ENCODE results near the gene PILRA.

DNA sequence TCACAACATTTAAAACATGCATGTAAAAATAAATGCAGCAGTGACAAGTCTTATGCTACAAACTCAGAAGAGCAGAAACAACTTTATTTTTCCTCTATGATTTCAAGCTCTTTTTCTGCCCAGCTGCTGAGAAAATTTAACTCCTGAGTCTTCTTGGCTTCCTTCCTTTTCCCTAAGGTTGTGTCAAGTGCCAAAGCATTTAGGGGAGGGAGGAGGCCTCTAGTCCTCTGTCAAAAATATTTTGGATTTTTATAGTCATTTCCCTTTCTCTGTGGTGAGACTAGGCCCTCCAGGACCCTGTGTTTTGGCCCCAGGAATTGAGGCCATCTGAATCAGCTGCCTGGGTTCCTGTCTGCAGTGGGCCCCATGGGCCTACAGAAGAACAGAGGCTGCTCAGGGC is 26.4 kb upstream of the PILRA start:
- TF ChIP-seq, protein P1, sequence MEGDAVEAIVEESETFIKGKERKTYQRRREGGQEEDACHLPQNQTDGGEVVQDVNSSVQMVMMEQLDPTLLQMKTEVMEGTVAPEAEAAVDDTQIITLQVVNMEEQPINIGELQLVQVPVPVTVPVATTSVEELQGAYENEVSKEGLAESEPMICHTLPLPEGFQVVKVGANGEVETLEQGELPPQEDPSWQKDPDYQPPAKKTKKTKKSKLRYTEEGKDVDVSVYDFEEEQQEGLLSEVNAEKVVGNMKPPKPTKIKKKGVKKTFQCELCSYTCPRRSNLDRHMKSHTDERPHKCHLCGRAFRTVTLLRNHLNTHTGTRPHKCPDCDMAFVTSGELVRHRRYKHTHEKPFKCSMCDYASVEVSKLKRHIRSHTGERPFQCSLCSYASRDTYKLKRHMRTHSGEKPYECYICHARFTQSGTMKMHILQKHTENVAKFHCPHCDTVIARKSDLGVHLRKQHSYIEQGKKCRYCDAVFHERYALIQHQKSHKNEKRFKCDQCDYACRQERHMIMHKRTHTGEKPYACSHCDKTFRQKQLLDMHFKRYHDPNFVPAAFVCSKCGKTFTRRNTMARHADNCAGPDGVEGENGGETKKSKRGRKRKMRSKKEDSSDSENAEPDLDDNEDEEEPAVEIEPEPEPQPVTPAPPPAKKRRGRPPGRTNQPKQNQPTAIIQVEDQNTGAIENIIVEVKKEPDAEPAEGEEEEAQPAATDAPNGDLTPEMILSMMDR (IDR thresholded peaks at IDR 0.05), result no peak
- no peak for TF ChIP-seq ZFX (IDR thresholded peaks at IDR 0.05; ENCODE audit: borderline replicate concordance)

Measured in 22Rv1 (cell line).